HFF-Myc (cell line): ENCODE measurements around the gene PLA2G4C.

ENCODE experiments used
- DNase-seq: peaks from one replicate; pipeline ENCODE4 v3.0.0-alpha.2; 2011; ENCODE audit warnings: low read depth; ENCODE audit errors: extremely low read depth
- H3K4me3 ChIP-seq: replicated peaks from 2 replicates; pipeline ENCODE4 v1.5.1; 2011; ENCODE audit warnings: low read depth, mild to moderate bottlenecking, control low read depth, low read length
- TF ChIP-seq, protein P1 (sequence below): IDR thresholded peaks from 2 replicates; pipeline ENCODE4 v1.5.1; 2012; ENCODE audit warnings: mild to moderate bottlenecking, low read depth, low read length, control low read depth; ENCODE audit errors: missing control alignments

PLA2G4C gene

DNA sequence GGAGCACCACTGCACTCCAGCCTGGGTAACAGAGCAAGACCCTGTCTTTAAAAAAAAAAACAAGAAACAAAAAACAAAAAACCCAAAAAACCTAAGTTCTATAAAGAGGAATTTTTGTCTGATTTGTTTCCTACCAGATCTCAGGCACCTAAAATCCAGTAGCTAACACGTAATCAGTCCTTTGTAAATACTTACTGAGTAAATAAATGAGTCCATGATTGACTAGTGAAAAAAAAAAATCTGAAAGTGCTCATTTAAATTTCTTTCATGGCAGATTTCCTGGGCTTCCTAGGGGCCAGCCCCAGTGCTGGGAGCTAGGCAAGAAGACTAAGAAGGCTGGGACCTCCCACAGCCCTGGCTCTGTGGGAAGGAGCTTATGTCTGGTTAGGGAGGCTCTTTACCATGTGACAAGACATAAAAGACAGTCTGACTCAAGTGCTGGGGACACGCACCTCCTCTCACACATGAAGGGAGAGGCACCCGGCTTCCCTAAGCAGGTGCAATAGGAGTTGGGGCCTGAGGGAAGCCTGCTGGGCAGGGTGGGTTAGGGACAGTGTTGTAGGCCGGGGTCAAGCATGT lies 37.1 kb upstream of the PLA2G4C start:
- TF ChIP-seq, protein P1, sequence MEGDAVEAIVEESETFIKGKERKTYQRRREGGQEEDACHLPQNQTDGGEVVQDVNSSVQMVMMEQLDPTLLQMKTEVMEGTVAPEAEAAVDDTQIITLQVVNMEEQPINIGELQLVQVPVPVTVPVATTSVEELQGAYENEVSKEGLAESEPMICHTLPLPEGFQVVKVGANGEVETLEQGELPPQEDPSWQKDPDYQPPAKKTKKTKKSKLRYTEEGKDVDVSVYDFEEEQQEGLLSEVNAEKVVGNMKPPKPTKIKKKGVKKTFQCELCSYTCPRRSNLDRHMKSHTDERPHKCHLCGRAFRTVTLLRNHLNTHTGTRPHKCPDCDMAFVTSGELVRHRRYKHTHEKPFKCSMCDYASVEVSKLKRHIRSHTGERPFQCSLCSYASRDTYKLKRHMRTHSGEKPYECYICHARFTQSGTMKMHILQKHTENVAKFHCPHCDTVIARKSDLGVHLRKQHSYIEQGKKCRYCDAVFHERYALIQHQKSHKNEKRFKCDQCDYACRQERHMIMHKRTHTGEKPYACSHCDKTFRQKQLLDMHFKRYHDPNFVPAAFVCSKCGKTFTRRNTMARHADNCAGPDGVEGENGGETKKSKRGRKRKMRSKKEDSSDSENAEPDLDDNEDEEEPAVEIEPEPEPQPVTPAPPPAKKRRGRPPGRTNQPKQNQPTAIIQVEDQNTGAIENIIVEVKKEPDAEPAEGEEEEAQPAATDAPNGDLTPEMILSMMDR = no peak
- no peak overlapping the region for H3K4me3 ChIP-seq
- DNase-seq = no peak

DNA sequence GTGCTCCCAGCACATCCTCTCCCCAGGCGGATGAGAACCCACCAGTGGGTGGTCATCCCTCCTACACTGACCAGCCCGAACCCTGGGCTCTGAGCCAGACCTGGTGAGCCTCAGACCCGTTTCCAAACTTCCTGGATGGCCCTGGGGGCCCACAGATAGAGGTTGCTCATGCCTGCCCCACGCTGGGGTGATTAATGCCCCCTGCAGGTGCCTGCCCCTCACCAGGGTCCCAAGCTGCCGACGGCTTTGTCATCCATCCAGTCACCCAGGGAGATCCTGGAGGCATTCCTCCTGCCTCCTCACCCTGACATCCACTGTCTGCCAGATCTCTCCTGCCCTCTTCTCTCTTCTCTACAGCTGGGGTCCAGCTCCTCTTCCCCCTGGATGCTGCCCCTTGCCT lies 28.4 kb upstream of the PLA2G4C start:
- H3K4me3 ChIP-seq = no peak overlapping the region
- DNase-seq = no peak
- TF ChIP-seq, protein P1 = no peak

DNA sequence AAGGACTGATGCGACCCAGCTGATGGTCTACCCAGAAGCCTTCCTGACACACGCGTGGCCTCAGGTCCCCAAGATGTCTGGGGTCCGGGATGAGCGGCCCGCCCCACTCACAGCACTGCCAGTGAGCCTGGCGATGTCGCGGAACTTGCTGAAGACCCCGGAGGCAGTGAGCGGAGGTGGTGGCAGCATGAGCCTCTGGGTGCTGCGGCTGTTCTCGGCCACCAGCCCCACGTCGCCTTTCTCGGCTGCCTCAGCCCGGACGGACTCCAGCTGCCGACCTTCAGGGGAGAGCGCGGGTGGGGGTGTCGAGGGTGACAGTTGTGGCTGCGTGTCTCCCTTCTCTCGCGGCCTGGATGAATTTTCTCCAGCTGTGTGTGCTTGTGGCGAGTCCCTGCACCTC lies 26.8 kb upstream of the PLA2G4C start:
- no peak for DNase-seq
- no peak overlapping the region for H3K4me3 ChIP-seq
- TF ChIP-seq, protein P1 = no peak

DNA sequence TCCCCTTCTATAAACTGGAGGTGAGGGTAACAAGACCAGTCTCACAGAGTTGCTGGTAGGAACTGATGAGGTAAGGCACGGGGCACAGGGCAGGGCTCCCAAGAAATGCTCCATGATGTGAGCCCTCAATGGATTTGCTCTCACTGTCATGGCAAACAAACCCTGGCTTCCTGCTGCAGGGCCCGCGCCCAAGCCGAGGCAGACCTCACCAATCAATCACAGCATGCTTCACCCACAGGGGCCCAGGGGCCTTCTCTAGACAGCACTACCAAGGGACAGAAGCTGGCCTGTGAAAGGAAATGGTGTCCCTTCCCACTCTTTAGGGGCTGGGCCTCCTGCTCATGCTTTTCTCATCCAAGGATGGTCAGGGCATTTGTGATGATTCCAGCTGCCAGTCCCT lies 25.9 kb upstream of the PLA2G4C start:
- TF ChIP-seq, protein P1 = no peak
- H3K4me3 ChIP-seq = no peak overlapping the region
- no peak for DNase-seq

DNA sequence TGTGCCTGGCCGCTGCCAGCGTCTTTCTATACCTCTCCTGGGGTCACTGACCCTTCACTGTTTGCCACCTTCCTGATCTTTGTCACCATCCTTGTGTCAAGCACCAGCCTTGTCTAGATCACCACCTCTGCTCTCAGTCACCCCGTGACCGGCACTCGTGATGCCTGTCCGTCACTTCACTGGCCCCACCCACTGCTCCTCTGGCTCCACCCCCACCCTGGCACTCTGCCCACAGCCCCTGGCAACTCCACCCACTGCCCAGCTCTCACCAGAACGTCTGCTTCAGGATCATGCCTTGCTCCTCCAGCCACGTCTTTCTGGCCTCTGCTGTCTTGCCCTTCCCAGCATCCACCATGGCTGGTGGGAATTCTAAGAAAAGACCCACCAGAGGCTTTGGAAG lies 24.8 kb upstream of the PLA2G4C start:
- H3K4me3 ChIP-seq = no peak overlapping the region
- TF ChIP-seq, protein P1 = no peak
- DNase-seq = no peak

DNA sequence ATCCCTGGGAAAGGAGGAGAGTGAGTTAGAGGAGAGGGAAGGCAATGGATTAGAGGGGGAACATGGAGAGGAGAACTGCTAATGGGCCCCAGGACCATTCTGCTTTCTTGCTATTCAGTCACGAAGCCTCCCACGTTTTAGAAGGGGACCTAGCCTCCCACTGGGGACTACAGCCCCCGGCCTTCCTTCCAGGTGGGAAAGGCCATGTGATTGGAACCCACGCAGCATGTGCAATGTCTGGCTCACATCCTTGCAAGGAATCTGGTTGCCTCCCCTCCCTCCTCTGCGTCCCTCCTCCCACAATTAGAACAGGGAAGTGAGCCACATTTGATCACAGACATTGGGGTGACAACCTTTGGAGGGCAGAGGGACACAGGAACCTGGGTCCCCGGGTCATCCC lies 22.5 kb upstream of the PLA2G4C start:
- no peak for DNase-seq
- TF ChIP-seq, protein P1 = no peak
- no peak overlapping the region for H3K4me3 ChIP-seq

DNA sequence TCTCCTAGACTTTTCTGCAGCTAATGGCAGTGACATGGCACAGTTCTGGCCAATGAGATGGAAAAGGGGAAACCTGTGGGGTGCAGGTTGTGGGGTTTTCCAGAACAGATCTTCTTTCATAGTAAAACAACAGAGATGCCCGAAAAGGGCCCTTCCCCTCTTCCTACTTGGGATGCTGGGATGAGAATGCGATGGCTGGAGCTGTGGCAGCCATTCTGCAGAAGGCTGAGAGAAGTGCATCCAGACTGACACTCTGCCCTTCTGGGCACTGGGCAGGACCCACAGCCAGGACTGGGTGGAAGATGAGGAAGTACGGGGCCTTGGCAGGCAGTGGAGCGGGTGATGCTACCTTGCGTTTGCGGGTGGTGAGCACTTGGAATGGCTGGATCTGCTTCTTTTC lies 16.9 kb upstream of the PLA2G4C start:
- DNase-seq = no peak
- no peak overlapping the region for H3K4me3 ChIP-seq
- TF ChIP-seq, protein P1 = no peak
